NCI-H226 (cell line): ENCODE results near the gene CCDC116.
"Not testable (repeated sequence)": the region's sequence is repeated elsewhere in the genome, so short reads cannot be mapped to it uniquely, and the experiment has no call there.

ENCODE experiments used
- DNase-seq: peaks from one replicate; pipeline ENCODE4 v3.0.0-alpha.2; 2015

CCDC116 gene, protein sequence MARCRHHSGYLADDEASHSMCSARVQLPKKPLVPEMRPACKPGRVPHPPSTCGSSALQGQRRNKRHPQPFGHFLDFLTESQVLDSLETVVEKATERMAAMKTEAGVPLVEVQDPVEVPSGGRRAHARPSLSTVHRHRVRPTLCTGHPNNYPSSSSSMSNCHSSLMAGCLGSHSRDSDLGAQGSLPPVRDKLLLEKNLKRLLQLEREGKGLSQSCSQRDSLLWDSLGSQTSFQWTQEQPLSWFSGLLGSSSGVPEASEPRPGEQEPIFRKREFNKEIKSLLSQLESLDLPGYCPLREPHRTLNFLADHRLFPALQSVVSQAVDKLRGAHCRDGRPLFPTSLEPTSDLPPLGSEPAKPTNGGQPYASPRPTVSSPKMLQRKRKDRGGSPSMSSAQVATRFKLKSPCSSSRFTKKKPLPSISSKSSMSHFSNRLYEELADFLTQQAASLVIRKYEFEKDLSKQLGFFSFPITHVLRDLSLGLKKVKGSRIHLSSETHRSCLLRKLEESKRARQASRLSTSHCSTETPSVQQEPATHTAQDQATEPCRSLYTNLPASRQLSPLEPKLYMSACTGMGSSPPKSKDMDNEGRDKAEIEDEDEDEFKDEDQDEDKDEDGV

GRCh38 chr22:21632237-21632895 lies at the start of gene CCDC116:
Gene CCDC116 (plus strand): TSS chr22:21632760. CDS start chr22:21633182, 422 bp downstream.
- no peak for DNase-seq

DNA sequence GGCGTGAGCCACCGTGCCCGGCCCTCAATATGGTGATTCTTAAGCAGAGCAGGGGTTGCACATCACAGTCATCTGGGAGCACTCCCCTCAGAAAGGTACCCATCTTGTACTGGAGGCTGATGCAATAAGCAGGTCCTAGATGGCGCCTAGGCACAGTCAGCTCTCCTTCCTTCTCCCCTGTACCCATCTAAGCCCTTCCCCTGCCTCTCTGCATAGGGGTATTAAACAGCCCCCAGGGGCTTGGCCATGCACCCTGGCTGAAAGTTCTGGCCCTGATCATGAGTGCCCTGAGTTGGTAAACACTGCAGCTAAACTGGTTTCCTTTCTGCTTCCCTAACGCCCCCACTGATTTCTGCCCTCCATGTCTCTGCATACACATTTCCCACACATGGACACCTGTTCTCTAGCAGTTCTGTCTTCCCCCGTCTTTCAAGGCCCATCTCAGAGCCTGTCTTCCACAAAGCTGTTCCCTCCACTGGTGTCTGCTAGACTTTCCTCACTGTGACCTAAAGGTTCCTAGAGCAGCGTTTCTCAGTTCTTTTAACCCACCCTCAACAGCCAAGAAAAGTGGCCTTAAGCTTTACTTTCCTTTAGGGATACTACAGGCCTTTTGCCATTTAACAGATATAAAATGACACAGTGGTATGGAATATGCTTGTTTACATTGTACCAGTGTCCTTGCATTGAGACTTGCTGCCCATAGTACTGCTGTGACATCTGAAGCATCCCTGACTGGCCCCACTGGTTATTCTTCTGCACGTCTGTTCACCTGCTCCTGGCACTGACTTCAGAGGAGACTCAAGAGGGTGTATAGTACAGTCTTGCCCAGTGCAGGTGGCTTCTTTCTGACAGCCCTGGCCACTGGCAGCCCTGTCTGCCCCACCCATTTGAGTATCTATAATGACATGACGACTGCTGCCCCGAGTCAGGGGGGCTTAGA lies 49.5 kb upstream of the CCDC116 start:
- no peak for DNase-seq

DNA sequence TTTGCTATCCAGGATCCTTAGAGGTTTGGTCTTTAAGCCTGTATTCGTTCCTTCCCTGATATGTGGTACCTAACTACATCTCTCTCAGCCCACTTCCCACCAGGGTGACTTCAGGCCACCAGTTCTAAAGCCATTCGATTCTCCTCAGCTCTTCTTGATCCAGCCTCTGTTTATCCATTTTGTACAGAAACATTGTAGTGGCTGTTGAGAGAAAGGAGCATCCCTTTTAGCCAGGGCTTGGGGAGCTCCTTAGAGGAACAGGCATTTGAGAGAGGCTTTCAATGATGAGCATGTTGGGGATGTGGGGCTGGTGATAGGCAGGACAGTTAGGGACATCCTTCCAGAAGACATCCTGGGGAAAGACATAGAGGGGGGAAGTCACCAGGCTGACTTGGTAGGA lies 47.2 kb upstream of the CCDC116 start:
- no peak for DNase-seq

GRCh38 chr22:21587803-21588611 lies 44.6 kb upstream of the CCDC116 start:
- peak; percentile 18 for DNase-seq

DNA sequence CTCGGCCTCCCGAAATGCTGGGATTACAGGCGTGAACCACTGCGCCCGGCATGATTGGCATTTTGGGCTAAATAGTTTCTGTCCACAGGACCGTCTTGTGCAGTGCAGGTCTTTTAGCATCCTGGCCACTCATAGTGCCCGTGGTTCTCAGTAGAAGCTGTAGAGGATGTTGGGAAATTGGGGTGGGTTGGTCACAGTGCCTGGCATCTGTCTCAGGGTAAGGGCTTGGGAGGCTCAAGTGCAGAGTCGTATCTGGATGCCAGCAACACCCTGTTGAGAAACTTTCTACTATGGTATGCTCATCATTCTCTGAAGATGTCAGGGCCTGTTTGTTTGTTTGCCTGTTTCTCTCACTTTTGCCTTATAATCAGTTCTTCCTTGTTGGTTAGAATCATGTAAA lies 43.2 kb upstream of the CCDC116 start:
- DNase-seq, result no peak

DNA sequence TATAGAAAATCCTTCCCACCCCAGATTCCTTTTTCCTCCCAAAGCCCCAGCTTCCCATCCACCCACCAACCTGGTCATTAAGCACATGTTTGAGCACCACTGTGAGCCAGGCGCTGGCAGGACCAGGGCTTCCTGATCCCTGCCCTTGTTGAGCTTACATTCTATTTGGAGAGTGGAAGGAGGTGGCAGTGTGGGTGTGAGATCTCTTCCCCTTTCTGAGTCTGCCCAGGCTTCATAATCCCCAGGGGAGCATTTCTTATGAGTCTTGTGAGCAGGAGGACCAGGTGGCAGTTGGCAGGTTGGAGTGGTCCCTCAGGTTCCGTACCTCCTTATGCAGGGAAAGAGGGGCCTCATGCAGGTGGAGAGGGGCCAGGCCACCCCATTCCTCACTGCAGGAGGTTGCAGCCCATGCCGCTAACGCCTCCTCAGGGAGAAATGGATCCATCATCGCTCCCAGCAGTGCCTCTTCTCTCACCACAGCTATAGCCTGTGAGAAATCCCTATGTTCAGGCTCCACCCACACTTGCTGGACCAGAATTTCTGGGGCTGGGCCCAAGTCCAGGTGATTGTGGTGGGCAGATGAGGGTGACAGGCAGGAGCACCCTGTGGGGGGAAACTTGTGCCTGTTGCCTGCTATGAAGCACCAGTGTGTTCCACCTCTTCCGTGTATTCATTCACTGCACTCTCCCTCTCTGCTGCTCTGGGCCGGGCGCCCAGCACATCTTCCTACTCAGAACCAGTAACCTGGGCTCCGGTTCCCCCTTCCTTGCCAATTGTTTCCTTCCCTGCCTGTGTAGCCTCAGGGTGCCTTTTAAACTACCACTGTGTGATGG lies 41.5 kb upstream of the CCDC116 start:
- no peak for DNase-seq

DNA sequence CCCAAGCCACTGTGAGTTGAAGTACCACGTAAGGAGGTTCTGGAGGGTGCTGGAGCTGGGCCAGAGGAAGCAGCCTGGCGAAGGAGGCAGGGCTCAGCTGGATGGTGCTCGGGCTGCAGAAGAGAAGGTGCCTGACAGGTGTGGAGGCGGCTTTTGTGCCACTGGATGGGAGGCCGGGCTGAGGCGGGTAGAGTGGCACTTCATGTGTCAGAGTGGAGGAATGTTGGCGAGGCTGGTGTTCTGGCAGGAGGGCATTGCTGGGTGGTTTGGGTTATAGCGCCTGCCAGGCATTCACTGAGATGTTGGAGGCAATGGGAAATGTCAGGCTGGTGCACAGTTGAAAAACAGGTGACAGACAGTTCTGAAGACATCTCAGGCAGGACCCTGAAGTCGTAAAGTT lies 40.9 kb upstream of the CCDC116 start:
- no peak for DNase-seq

DNA sequence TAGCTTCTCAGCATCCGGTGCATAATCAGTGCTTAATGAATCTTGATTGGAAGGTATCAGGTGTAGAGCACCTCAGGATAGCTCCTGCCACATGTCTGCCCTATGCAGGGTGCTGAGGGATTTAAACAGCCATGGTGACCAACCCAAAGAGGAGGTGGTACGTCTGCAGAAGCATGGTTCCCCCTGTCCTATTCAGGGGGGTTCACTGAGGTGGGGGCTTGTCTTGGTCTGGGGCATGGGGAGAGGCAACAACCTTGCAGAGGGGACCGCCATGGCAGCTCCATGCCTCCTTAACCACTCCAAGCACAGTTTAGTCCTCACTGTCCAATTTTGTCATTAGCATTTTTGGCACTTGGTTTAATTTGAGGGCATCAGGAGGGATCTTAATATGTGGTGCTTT lies 40.1 kb upstream of the CCDC116 start:
- no peak for DNase-seq

DNA sequence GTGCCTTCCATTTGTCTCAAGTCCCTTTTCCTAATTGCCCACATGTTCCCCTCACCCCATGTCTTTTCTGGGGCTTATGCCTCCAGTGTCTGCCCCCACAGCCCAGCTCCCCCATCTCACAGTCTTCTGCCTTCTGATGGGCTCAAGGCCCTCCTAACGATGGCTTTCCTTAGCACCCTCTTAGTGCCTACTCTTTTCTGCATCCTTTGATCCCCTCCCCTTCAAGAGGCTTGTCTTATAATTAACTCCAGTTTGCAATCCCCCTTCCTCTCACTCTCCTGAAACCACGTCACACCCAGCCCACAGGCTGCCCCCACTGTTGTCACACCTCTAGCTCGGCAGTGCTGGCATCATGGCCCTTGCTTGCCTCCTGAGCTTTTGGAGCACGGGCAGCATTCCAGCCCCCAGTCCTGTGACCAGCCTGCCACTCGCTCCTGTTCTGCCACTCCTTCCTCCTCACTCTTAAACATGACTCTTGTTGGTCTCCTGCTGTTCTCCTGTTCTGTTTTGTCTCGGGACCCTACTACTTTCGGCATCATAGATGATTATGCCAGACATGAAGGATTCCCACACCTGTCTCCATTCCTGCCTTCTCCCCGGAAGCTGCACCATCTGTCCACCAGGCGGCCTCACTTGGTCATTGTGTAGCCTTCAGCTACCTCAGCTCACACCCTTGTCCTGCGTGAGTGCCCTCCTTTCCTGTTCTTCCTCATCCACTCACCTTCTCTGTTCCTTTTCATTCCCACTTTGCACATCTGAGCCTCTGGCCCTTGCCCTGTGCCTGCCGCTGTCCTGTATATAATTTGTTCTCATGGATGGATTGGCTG lies 38.9 kb upstream of the CCDC116 start:
- no peak for DNase-seq

DNA sequence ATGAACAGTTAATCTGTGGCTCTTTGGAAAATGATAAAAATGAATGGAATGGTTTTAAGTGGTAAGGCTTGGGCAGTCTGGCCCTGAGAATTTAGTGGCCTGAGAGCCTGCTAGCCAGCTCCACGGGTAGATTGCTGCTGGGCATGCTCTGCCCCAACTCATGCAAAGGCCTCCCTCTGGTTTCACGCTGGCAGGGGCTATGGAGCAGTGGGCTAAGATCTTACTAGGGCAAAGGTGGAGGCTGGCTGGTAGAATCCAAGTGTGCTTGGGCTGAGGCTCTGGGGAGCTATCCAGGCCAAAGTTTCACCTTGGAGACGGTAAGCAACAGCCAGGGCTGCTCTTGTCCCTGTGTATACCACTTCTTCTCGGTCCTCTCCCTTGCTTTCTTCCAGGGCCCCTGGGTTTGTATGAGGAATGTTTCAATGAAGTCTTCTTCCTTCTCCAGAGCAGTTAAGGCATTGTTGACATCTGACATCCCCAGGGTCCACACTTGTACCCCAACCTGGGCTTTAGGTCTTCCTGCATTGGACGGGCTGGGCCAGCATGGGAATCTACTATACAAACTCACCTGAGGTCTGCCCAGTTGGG lies 37.6 kb upstream of the CCDC116 start:
- no peak for DNase-seq

DNA sequence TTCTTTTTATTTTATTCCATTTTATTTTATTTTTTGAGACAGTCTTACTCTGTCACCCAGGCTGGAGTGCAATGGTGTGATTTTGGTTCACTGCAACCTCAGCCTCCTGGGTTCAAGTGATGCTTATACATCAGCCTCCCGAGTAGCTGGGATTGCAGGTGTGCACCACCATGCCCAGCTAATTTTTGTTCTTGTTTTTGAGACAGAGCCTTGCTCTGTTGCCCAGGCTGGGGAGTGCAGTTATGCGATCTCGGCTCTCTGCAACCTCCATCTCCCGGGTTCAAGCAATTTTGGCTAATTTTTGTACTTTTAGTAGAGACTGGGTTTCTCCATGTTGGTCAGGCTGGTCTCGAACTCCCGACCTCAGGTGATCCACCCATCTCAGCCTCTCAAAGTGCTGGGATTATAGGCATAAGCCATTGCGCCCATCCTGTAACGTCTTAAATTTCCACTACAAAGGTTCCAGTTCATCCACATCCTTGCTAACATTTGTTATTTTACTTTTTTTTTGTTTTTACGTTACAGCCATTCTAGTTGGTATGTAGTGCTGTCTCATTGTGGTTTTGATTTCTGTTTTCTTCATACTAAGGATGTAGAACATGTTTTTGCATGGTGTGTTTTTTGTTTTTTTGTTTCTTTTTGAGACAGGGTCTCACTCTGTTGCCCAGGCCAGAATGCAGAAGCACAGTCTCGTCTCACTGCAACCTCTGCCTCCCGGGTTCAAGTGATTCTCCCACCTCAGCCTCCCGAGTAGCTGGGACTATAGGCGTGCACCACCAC lies 36.0 kb upstream of the CCDC116 start:
- DNase-seq, result not testable (repeated sequence)

DNA sequence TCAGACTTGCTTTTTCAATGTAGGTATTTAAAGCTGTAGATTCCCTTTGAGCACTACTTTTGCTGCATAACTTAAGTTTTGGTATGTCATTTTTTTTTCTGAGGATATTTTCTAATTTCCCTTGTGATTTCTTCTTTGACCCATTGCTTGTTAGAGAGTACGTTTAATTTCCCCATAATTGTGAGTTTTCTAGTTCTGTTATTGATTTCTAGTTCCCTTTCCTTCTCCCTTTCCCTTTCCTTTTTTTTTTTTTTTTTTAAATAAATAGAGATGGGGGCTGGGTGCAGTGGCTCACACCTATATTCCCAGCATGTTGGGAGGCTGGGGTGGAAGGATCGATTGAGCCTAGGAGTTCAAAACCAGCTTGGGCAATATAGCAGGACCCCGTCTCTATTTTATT lies 34.3 kb upstream of the CCDC116 start:
- no peak for DNase-seq

DNA sequence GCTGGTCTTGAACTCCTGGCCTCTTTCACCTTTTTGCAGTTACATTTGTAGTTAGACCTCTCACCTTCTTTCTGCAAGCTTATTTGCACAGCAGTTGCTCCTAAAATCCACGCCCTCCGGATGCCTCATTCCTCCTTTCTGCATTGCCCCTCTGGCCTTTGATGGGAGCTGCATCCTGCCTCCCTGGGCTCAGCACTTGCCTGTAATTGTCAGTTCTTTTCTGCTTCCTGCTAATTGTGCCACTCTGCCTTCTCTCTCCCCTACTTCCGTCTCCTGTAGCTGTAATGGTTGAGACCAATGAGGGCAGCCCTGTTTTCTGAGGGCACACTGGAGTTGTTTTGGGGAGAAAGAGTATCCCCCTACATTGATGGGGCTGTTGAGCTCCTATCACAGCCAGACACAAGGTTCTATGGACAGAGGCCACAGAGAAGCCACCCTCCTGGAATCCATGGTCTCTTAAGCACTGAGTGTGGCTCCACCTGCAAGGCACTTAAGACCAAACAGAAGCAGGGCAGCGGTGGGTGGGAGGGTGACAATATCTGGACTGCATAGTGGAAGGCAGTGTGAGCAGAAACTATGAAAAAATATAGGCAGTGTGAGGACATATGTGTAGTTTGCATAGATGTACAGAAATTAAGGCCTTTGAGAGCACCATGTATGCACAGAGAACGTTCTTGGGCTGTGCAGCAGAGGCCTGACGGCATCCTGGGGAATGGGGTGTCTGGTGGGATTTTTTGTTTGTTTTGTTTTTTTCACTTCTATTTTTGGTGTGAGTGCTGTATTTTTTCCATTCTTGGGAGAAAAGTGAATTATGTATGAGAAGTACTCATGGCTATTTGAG lies 33.3 kb upstream of the CCDC116 start:
- DNase-seq, result no peak

- DNase-seq, result no peak
Observed at GRCh38 chr22:21602579-21602978, 30.0 kb upstream of the CCDC116 start.

GRCh38 chr22:21603973-21604372 lies 28.6 kb upstream of the CCDC116 start:
- no peak for DNase-seq

DNA sequence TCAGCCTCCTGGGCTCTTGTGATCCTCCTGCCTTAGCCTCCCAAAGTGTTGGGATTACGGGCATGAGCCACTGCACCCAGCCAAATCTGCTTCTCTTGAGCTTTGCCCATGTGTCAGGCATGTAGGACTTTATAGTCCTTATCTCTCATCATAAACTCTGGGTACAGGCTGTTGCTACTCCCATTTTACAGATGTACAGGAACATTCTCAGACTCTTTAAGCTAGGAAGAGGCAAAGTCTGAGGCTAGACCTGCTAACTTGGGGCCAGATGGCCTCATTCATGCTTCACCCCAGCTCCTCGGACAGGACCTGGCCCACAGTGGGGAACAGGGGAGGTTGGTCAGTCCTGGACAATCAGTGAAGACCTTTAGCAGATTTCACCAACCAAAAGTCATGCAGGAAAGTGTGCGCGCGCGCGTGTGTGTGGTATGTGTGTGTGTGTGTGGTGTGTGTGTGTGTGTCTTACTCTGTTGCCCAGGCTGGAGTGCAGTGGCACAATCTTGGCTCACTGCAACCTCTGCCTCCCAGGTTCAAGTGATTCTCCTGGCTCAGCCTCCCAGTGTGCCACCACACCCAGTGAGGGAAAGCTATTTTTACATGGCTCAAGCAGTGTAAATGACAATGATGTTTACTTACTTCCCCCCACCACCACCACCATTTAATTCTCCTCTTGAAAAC lies 26.5 kb upstream of the CCDC116 start:
- no peak for DNase-seq

GRCh38 chr22:21606775-21607174 lies 25.8 kb upstream of the CCDC116 start:
- DNase-seq, result no peak
